NB4 (cell line): ENCODE data around the gene AK9.

ENCODE experiments used
- DNase-seq: peaks from one replicate; pipeline ENCODE4 v3.0.0; 2010; ENCODE audit warnings: low read depth
- H3K4me3 ChIP-seq: one replicate; pipeline ENCODE4 v1.5.1; 2011; ENCODE audit warnings: mild to moderate bottlenecking, low read depth, low read length, moderate library complexity
- MYC ChIP-seq: IDR thresholded peaks from 2 replicates; pipeline ENCODE4 v1.6.1; 2011; ENCODE audit warnings: low read depth, low read length
- POLR2A ChIP-seq: IDR thresholded peaks from 2 replicates; pipeline ENCODE4 v1.6.1; 2011; ENCODE audit warnings: mild to moderate bottlenecking; ENCODE audit not compliant: insufficient read length; ENCODE audit errors: extremely low read depth
- TF ChIP-seq, protein P1 (sequence below): IDR thresholded peaks from one replicate; pipeline ENCODE4 v1.5.1; 2012; ENCODE audit warnings: low read depth, low read length
- TF ChIP-seq, protein P2 (sequence below): IDR thresholded peaks from 2 replicates; pipeline ENCODE4 v1.6.1; 2011; ENCODE audit warnings: low read depth, low read length

Gene AK9

DNA sequence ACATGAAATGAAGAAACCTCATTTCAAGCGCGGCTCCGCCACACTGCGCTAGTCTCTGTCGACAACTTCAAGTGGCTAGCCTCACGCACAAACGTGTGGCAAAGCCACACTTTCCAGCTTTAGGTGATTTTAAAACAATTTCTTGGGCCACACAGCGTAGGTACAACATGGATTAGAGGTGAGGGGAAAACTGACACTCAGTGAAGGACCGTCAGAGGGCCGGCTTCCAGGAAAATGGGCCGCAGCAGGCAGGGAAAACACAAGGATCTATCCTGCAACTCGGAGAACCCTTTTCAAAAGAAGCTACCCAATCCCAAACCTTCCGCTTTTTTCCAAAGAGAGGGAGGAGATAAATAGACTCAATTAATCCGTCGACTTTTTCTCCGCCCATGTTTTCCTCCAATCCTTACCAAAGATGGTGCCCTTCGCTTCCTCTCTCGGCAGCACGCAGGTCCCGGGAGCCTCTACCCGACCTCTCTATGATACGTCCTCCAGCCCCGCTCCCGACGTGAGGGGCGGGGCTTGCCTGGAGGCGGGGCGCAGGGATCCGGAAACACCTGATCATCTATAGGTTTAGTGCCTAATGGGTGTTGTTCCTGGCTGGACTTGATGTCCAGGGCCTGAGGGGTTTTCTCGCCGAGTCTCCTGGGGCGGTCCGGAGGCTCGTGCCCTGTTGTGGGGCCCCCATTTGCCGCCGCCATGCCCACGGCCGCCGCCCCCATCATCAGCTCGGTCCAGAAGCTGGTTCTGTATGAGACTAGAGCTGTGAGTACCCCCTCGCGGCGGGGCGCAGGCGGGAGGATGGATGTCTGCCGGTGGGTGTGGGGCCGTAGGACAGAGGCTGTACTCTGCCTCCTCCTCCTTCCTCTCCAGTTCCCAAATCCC is at the start of gene AK9, which contains the start of gene FIG4:
Gene AK9 (minus strand): TSS at position 466 of the 885 bp plus-strand sequence. CDS start 15,457 bp downstream, outside the sequence.
Gene FIG4 (plus strand): TSS at position 560 of the 885 bp plus-strand sequence. CDS start 140 bp downstream, at position 700.
- TF ChIP-seq, protein P1, sequence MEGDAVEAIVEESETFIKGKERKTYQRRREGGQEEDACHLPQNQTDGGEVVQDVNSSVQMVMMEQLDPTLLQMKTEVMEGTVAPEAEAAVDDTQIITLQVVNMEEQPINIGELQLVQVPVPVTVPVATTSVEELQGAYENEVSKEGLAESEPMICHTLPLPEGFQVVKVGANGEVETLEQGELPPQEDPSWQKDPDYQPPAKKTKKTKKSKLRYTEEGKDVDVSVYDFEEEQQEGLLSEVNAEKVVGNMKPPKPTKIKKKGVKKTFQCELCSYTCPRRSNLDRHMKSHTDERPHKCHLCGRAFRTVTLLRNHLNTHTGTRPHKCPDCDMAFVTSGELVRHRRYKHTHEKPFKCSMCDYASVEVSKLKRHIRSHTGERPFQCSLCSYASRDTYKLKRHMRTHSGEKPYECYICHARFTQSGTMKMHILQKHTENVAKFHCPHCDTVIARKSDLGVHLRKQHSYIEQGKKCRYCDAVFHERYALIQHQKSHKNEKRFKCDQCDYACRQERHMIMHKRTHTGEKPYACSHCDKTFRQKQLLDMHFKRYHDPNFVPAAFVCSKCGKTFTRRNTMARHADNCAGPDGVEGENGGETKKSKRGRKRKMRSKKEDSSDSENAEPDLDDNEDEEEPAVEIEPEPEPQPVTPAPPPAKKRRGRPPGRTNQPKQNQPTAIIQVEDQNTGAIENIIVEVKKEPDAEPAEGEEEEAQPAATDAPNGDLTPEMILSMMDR: peak; percentile 3
- TF ChIP-seq, protein P2, sequence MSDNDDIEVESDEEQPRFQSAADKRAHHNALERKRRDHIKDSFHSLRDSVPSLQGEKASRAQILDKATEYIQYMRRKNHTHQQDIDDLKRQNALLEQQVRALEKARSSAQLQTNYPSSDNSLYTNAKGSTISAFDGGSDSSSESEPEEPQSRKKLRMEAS: 0 out of 2 replicates have a peak, but pooled peaks have one; percentile 10
- TF ChIP-seq MYC (no peak; the same call in 1 of the 2 replicates), POLR2A (peak; percentile 36)
- peak within 1 kb of the TSS; percentile 94 for H3K4me3 ChIP-seq

GRCh38 chr6:109740787-109741186 is 49.8 kb upstream of the AK9 start:
- TF ChIP-seq, protein P1: no peak
- TF ChIP-seq POLR2A: no peak
- TF ChIP-seq, protein P2: no peak
- TF ChIP-seq MYC: no peak
- no peak overlapping the region for H3K4me3 ChIP-seq
- DNase-seq: peak; percentile 63

More for the DNA sequence above, at the start of gene AK9, which contains the start of gene FIG4:
- peak; percentile 94 for DNase-seq

DNA sequence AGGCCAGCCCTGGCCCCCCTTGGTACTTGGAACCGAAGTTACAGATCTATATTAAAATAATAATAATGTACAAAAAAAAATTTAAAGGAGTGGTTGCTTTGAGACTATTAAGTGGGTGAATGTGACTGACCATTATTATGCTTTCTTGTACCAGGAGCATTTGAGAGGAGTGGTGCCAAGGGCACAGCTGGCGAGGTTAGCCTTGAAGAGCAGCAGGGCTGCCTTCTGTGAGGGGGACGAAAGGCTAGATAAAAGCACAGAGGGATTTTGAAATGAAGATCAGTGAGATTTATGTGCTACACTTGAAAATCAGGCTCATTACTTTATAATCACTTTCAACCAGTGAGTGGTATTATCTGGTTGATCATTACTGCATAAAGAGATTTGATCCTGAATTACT is 48.7 kb upstream of the AK9 start:
- DNase-seq: no peak
- no peak for TF ChIP-seq POLR2A
- no peak for TF ChIP-seq MYC
- TF ChIP-seq, protein P2: no peak
- TF ChIP-seq, protein P1: no peak
- no peak overlapping the region for H3K4me3 ChIP-seq

GRCh38 chr6:109738667-109739066 is 47.7 kb upstream of the AK9 start:
- no peak overlapping the region for H3K4me3 ChIP-seq
- DNase-seq: no peak
- TF ChIP-seq POLR2A (no peak), MYC (no peak)
- TF ChIP-seq, protein P2: no peak
- TF ChIP-seq, protein P1: no peak

DNA sequence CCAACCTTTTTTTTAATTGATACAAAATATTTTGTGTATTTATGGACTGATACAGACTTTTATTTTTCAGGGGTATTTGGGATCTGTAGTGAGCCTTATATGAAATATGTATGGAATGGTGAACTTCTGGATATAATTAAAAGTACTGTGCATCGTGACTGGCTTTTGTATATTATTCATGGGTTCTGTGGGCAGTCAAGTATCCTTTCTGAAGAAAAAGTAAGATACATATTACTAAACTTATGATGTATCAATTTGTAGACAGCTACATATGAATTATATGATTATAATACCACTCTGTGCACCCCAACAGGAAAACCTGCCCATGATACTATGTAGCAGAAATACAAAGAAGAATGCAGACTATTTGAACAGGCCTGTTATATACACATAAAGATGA is 47.3 kb upstream of the AK9 start:
- no peak for DNase-seq
- TF ChIP-seq POLR2A (no peak), MYC (no peak)
- TF ChIP-seq, protein P1: no peak
- TF ChIP-seq, protein P2: no peak
- H3K4me3 ChIP-seq: no peak overlapping the region
